ENCODE measurements around the gene NOX5. TPM values are rescaled to one million over a fixed set of nuclear protein-coding genes. Genes with fewer than 3 reads are reported as not detected.

NOX5 gene
- polyA plus RNA-seq, 2 of the 4 experiments (the other 2 are of a cell fraction) = 0.19 to 0.22 TPM

GRCh38 chr15:68986322-68986721 is 28.2 kb upstream of the NOX5 start (continued):
- no peak for TF ChIP-seq NPAS2 (CRISPR knock-in tag; IDR thresholded peaks at IDR 0.05; ENCODE audit: borderline replicate concordance)

GRCh38 chr15:68987120-68987519 is 27.4 kb upstream of the NOX5 start:
- FAIRE-seq = no peak
- 56% methylated on average over 6 of the region's 6 CpGs for WGBS (ENCODE audit: missing lambda C conversion rate)
- Histone ChIP-seq H3K27ac (no peak overlapping the region), H3K4me3 (no peak overlapping the region), H3K4me1 (no peaks in the 10 kb centered on the region), H3K9me3 (no peaks in the 10 kb centered on the region), H3K4me2 (no peak overlapping the region)
- ChIA-PET CTCF (interaction anchor here (1.3 to 2.0 kb wide), 3 partner anchors 11 to 62 kb away, joined by 3 to 5 read pairs (median 4); no protein-coding TSS in a partner anchor), POLR2A (no interaction called here)
- DNase-seq (ENCODE audit: low read depth in 1 of 2, low spot score in 1 of 2) = no peak
- TF ChIP-seq FOXS1 (CRISPR knock-in tag; IDR thresholded peaks at IDR 0.05) = no peak
- TF ChIP-seq CHD2 (IDR thresholded peaks at IDR 0.05; ENCODE audit: low read length, partially characterized antibody) = no peak
- no peak for TF ChIP-seq EHMT2 (IDR thresholded peaks at IDR 0.05; ENCODE audit: low read depth)
- no peak for TF ChIP-seq HES2 (IDR thresholded peaks at IDR 0.05)
- TF ChIP-seq EHF (CRISPR knock-in tag; IDR thresholded peaks at IDR 0.05) = no peak
- no peak for TF ChIP-seq USF2 (IDR thresholded peaks at IDR 0.05)
- TF ChIP-seq ESRRA (IDR thresholded peaks at IDR 0.05; ENCODE audit: borderline replicate concordance, low read length) = no peak
- no peak for TF ChIP-seq RCOR1 (IDR thresholded peaks at IDR 0.05; ENCODE audit: low read depth, low read length)
- TF ChIP-seq JUN (IDR thresholded peaks at IDR 0.05) = no peak
- no peak for TF ChIP-seq HMGXB4 (CRISPR knock-in tag; IDR thresholded peaks at IDR 0.05; ENCODE audit: borderline replicate concordance)
- no peak for TF ChIP-seq CBX2 (IDR thresholded peaks at IDR 0.05; ENCODE audit: borderline replicate concordance, low read depth)
- no peak for ATAC-seq

- TF ChIP-seq CBX8 (IDR thresholded peaks at IDR 0.05) = no peak
- TF ChIP-seq NFE2L2 (conservative IDR thresholded peaks at IDR 0.05; ENCODE audit: low read length) = no peak
- no peak for TF ChIP-seq ZC3H11A (IDR thresholded peaks at IDR 0.05)
- no peak for TF ChIP-seq MAZ (IDR thresholded peaks at IDR 0.05; ENCODE audit: borderline replicate concordance, low read depth, low read length)
- no peak for TF ChIP-seq PHF8 (IDR thresholded peaks at IDR 0.05; ENCODE audit: borderline replicate concordance, low read depth)
- TF ChIP-seq ZFP36 (IDR thresholded peaks at IDR 0.05; ENCODE audit: borderline replicate concordance, partially characterized antibody) = no peak
- no peak for TF ChIP-seq HES2 (IDR thresholded peaks at IDR 0.05)
- no peak for TF ChIP-seq MAX (IDR thresholded peaks at IDR 0.05)
- no peak for TF ChIP-seq HOXA7 (CRISPR knock-in tag; IDR thresholded peaks at IDR 0.05)
- TF ChIP-seq HEYL (CRISPR knock-in tag; IDR thresholded peaks at IDR 0.05) = no peak
- no peak for FAIRE-seq
- POLR2A ChIA-PET = no interaction called here
- CTCF ChIA-PET = interaction anchor here (1.3 to 2.0 kb wide), 3 partner anchors 12 to 63 kb away, joined by 3 to 5 read pairs (median 4); no protein-coding TSS in a partner anchor
- Histone ChIP-seq H3K4me2 (no peak overlapping the region), H3K27ac (no peak overlapping the region), H3K4me1 (no peaks in the 10 kb centered on the region), H3K4me3 (no peak overlapping the region), H3K9me3 (no peaks in the 10 kb centered on the region)
- DNase-seq (ENCODE audit: low read depth in 1 of 2, low spot score in 1 of 2) = no peak
- WGBS (ENCODE audit: missing lambda C conversion rate) = 0% methylated on average over 1 of the region's 1 CpG
- ATAC-seq = no peak
Observed at GRCh38 chr15:68987676-68988075, 26.8 kb upstream of the NOX5 start.

Data from A549 (cell line).